GM19463 (cell line): ENCODE data around the gene ANKRD49.

ENCODE experiments used
- ATAC-seq: cut with Tn5 transposase; IDR thresholded peaks from one replicate; pipeline ENCODE4 v1.9.1; 2021; ENCODE audit warnings: mild to moderate bottlenecking, moderate library complexity; ENCODE audit not compliant: unreplicated experiment

The ANKRD49 gene, protein sequence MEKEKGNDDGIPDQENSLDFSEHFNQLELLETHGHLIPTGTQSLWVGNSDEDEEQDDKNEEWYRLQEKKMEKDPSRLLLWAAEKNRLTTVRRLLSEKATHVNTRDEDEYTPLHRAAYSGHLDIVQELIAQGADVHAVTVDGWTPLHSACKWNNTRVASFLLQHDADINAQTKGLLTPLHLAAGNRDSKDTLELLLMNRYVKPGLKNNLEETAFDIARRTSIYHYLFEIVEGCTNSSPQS

DNA sequence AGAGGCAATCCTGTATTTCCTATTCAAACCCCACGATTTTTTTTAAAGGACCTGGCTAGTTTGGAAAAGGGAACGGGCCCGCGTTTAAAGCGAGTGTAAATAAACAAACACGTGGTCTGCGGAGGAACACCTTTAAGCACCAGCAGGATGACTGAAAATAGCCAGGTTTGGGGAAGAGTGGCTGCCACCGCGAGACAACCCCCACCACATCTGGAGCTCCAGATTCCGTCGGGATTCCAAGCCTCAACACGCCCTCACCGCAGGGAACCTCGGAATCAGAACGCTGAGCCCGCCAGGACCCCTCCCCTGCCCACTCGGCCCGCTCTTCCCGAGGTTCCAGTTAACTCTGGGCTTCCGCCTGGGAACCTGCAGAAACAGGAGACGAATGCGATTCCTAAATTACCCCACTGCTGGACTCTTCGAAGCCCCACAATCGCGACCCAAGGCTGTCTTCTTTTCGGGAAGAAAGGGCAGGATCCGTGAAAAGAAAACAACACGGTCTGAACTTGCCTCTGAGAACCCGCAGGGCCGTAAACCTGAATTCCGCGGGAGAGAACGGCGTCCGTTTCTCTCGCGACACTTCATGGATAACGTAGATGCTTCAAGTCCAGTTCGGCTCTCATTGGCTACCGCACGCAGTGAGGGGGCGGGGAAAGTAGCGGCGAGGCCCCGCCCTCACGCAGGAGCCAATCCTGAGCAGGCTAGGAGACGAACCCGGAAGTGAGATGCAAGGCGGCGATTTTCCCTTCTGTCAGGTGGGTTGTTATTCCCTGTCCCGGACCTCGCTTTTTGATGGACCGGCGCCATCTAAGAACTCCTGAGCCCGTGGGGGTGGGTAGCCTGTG is at the start of gene ANKRD49, which contains the start of gene MRE11:
TSS of gene ANKRD49 (plus strand) at position 704 of the 845 bp plus-strand sequence. CDS start 2,710 bp downstream, outside the sequence.
TSS of gene MRE11 (minus strand) at position 564 of the 845 bp plus-strand sequence. CDS start 1,043 bp downstream, outside the sequence.
- ATAC-seq, result peak; percentile 99

DNA sequence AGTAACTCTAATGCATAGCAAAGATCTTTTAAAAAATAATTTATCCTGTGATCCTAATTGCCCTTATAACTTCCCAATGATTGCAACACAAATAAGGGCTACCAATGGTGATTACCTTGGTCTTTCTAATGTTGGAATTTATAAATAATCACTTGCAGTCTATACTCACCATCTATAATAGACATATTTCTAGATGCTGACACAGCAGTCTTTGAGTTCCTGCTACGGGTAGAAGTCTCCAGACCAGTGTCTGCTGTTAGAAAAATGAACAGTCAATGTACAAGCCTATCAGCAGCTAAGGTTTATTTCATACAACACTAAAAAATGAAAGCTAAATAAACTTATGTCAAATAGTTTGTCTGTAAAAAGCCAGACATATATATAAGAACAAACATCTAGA is 48.1 kb upstream of the ANKRD49 start:
- ATAC-seq, result no peak

DNA sequence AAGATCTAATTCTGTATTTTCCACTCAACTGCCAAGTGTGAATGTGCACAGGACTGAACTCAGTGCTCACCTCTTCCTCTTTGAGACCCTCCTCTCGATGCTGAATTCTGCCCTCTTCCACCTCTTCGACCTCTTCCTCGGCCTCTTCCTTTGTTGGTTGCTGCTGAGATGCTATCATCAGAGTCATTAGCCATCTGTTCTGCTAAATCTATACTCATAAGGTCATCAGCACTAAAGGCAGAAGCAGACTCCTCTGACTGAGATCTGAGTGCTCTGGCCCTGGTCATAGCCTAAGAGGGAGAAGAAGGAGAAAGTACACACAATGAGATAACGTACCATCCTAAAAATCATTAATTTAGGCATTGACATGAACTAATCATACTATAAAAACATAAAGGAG is 46.6 kb upstream of the ANKRD49 start:
- ATAC-seq, result no peak

DNA sequence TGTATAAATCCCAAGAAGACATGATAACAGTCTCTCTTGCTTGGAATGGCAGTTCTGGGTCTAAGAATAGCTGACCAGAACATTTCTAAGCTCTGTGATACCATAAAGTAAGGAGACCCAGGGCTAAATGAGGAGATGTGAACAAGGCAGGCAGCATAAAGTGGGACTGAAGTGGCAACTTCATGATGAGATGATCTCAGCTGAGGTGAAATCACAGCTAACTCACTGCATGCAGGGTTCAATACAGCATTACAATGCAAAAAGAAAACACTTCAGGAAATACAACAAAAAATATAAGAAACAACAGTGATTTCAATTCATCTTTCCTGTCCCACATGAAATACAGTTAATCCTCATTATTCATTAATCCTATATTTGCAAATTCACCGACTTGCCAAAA is 44.8 kb upstream of the ANKRD49 start:
- ATAC-seq, result no peak

DNA sequence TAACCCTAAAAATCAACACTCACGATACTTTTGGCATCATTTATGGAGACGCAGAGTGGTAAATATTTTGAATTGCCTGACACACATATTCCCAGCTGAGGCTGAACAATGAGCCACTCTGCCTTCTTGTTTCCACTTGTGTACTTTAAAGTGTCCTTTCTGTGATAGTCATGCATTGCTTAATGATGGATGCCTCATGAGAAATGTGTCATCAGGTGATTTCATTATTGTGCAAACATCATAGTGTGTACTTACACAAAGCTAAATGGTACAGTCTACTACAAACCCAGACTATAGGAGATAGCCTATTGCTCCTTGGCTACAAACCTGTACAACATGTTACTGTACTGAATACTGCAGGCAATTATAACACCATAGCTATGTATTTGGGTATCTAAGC is 44.3 kb upstream of the ANKRD49 start:
- no peak for ATAC-seq

DNA sequence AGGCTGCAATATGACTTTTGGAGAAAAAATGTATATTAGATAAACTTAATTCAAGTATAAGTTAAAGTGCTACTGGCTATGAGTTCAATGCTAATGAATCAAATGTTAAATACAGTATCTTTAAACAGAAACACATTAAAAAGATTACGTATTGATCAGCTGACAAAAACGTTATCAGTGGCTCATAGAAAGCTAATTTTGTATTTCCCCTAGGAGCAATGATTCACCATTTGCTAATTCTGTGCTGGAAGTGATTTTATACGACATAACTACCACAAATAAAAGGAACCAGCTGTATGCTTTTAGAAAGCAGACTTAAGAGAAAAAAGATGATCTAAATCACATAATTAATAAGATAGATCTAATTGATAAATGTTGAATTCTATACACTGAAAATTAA is 43.7 kb upstream of the ANKRD49 start:
- no peak for ATAC-seq

DNA sequence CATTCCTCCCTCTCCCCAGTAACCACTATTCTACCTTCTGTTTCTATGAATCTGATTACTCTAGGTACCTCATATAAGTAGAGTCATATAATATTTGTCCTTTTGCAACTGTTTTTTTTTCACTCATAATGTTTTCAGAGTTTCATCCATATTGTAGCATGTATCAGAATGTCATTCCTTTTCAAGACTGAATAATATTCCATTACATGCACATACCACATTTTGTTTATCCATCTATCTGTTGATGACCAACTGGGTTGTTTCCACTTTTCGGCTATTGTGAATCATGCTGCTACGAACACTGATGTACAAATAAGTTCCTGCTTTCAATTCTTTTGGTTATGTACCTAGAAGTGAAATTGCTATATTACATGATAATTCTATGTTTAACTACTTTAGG is 40.8 kb upstream of the ANKRD49 start:
- no peak for ATAC-seq

DNA sequence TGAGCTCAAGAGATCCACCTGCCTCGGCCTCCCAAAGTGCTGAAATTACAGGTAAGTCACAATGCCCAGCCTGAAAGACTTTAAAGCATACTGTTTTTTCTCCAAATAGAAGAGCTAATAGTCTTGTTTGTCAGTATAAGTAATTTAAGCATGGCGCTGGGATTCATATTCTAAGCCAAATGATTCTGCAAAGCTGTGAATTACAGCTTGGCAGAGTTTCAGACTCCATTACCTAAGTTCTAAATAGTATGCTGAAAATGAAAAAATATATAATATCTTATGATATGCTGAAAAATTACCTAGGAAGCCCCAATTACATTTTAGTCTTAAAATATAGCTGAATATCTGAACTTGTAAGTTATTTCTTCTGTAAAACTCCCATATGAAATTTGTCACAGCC is 39.5 kb upstream of the ANKRD49 start:
- no peak for ATAC-seq

DNA sequence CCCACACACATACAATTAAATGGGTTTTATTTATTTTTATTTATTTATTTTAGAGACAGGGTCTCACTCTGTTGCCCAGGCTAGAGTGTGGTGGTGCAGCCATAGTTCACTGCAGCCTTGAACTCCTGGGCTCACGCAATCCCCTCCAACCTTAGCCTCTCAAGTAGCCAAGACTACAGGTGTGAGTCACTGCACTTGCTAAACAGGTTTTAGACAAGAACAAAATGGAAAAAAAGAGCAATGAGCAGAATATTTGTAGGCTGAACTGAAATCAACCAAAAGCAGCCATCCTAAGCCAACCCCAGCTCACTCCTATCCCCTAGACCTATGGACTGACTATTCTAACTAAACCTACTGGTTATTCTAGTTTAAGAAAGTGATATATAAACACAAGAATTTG is 37.9 kb upstream of the ANKRD49 start:
- no peak for ATAC-seq

DNA sequence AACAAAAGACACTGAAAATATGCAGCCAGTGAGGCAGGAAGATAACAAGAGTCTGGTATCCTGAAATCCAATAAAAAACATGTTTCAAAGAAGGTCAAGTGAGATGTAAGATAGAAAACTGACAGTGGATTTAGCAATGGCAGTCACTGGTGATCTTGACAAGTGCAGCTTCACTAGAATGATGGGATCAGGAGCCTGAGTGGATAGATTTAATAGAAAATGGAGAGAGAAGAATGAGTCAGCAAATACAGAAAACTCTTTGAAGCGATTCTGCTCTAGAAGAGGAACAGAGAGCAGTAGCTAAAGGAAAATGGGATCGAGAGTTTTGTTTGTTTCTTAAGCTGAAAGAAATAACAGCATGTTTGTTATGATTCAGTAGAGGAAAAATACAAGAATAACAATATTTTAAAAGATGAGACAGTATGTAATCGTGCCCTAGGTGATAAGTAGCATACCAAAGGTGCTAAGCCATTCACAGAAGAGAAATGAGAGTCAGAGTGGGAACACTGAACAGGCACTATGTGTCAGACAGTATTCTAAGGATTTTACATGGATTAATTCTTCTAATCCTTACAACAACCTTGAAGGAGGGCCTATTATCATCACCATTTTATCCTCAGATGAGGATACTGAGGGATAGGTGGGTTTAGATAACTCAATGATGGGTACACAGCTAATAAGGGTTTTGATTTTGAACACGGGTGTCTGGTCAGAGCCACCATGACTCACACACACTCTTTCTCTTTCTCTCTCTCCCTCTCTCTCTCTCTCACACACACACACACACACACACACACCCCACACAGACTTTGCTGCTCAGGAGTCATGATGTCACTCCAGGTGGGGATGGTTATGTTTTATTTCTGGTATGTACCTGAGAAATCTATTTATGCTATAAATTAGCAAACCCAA is 36.4 kb upstream of the ANKRD49 start:
- no peak for ATAC-seq

DNA sequence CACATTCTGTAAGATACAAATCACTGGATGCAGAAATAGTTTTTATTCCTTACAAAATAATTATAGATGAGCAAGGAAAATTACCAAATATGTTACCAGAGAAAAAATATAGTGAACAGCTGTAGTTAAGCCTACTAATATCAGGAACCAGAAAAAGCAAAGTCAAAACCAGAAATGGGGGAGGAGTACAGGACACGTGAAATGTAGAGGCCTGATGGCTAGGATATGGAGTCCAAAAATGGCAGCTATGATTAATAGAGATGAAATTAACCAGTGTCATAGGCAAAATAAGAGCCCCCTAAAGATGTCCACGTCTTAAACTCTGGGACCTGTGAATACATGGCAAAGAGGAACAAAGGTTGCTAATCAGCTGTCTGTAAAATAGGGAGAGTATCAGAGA is 34.2 kb upstream of the ANKRD49 start:
- no peak for ATAC-seq

DNA sequence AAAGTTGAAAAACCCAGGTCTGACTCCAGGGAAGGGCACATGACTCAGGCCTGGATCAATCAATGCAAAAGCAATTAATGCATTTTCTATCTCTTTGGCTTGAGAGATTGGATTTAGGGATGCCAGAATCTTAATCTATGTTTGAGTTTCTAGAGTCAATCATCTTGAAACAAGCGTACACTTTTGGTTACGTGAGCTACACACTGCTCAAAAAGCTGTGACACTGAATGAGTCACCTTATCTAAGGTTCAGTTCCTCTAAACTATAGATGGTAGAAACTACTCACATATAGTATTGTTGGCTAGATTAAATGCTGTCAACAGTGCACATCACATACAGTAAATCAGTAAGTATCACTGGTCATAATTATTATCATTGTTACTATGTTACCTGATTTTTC is 24.4 kb upstream of the ANKRD49 start:
- peak; percentile 81 for ATAC-seq

DNA sequence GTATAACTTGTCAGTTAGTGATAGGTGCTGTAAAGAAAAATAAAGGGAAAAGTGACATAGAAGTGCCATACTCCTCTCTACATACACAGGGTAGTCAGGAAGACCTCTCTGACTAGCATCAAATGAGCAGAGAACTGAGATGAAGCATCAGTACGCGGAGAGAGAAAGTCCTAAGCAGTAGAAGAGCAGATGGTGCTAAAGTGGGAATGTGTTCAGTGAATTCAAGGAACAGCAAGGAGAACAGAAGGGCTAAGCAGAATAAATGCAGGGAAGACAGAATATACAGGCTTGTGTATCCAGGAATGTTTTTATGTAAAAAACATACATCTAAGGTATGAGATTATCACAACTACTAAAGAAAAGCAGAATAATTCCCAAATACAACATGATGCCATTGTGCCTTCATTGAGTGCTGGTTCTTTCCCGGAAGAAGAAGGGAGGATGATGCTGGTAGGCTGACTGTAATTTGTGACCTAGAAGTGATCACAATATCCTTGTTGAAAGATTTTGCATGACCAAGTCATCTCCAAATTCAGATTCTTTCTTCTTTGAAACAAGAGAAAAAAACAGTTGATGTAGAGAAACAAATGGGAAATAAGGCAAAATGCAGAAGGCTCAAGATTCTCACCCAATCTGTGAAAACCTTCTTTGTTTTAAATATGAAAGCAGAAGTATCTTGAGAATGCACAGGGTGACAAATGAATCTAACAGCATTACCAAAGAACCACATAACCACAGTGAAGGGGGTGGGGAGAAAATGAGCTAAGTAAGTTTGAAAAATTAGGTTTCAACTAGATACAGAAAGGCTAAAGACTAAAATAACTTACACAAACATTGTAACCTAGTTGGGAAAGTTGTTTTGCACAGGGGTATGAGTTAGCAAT is 20.6 kb upstream of the ANKRD49 start:
- peak; percentile 80 for ATAC-seq

DNA sequence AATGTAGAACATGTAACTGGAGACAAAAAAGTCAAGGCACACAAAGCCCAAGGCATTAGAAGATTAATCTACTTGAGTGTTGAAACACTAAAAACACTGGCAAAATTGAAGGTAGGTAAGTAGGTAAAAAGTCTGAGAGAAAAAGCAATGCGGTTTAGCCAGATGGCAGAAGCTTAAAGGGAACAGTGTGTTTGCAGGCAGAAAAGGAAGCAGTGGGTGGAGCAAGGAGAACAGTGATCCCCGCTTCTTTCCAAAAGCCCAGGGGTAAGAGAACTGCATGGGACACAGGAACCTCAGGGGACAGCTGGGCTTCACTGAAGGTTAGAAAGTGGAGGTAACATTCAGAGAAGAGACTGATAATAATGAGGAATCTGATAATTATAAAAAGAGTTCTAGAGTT is 16.2 kb upstream of the ANKRD49 start:
- no peak for ATAC-seq

DNA sequence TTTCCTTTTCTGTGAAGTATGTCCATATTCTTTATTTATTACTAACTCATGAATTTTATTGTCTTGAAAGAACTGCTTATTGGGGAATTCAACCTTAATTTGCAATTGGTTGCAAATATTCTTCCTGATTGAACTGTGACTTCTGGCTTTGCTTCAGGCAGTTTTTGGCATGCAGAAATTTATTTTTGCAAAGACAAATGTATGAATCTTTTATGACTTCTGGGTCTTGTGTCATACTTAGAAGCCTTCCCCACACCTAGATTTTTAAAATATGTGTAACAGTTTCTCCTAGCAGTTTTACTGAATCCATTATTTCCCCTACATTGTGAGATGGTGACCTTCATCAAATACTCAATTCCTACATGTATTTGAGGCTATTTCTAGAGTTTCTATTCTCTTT is 12.4 kb upstream of the ANKRD49 start:
- no peak for ATAC-seq

DNA sequence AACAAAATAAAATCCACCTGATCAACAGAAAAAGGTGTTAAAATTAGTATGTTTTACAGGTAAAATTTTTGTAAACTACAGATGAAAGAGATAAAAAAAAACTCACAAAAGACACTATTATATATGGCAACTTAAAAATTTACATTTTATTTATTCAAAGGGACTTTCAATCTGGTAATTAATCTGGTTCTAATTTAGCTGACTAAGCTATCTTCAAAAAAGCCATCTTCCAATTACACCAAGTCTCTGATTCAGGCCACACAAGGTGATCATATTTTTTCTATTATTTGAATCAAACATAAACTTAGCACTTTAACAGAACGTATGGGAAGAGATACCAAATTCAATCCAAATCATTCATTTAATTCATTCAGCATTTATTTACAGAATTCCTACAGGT is 7.7 kb upstream of the ANKRD49 start:
- no peak for ATAC-seq

DNA sequence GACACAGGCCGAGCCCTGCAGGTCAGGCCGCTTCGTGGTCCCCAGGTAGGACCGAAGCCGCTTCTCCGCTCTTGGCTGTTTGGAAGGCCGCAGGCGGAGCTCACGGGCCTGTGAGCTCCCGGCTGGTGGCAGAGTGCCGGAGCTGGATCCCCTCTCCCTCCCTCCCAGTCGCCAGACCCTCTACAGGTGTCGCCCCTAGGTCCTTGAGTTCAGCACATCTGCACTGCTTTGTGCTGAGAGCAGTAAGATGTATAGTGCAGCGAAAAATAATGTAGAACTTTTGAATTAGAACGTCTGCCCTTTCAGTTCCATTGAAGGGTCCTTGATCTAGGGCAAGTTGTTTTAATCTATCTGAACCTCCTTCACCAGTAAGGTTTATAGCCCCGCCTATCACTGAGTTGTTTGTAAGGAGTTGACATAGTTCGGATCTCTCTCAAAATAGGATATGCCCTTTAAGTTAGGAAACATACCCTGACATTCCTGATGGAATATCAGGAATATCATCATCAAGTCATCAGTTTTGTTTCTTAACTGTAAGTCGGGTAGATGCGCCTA is 419 bp downstream of the ANKRD49 start:
- peak; percentile 50 for ATAC-seq

DNA sequence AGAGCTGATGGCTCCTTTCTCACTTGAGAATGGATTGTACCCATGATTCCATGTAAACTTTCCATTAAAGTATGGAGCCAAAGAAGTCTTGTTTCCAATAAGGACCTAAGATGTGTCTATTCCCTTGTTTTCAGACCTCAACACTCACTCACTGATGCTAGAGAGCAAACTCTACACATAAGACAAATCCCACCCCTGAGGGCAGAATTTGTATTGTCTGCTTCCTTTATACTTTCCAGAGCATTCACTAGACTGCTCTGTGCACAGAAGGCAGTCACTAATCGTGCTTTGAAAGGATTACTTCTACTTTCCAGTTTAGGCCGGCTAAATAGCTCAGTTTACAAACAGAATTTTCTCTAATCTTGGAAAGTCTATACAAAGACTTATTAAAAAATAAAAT is 6.4 kb downstream of the ANKRD49 start:
- no peak for ATAC-seq

DNA sequence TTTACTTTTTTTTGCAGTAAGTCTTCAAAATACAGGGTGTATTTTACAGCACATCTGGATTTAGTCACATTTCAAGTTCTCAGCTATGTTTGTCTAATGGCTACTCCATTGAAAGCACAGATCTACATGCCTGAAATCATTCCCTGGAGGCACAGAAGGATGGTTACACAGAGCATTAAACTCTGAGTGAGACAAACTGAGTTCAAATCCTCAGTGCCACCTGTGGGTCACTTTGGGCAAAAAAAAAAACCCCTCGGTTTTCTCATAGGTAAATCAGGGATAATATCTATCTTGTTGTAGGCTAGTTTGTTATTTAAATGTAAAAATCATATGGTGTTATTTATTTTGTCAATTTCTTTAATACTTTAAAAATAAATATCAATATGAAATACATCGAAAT is 7.7 kb downstream of the ANKRD49 start:
- ATAC-seq, result no peak

DNA sequence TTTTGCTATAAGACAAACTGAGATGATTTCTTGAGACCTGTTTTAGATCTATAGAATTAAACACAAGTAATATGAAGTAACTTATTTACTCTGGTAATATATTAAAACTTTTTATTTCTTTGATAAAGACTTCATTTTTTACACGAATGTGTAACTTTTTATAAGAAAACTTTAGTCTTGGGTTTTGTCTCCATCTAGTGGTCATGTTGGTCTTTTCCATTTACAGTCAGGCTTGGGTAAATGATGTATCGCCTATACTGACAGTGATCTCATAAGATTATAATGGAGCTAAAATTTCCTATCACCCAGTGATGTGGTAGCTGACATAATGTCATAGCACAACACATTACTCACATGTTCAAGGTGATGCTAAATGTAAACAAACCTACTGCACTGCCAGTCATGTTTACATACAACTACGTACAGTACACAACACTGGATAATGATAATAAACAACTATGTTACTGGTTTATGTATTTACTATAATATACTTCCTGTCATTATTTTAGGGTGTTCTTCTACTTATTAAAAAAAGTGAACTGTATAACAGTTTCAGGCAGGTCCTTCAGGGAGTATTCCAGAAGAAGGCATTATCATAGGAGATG is 11.0 kb downstream of the ANKRD49 start:
- ATAC-seq, result no peak
